PC-3 (cell line): Measurements from ENCODE around the gene TSPAN17. TPM values are rescaled to one million over a fixed set of nuclear protein-coding genes. Genes with fewer than 3 reads are reported as not detected.

ENCODE experiments used
- ATAC-seq: fragments of 200-7000 bp; cut with Tn5 transposase; 2 replicates; pipeline ENCODE4 v1.9.1; 2020; ENCODE audit warnings: mild to moderate bottlenecking, moderate library complexity
- BruUV-seq: library from RNA; stranded (reverse); fragments of 400-500 nt; replicated peaks from 2 replicates; lab custom pipeline; 2021; lab: Mats Ljungman, UMichigan
- CTCF ChIA-PET: fragments of 300-600 bp; sonication (Branson Sonifier 250); formaldehyde crosslinking; loops from one replicate; lab custom pipeline; 2022; ENCODE audit warnings: antibody characterized with exemption; lab: Charles Lee
- POLR2A ChIA-PET: fragments of 300-600 bp; sonication (Branson Sonifier 250); formaldehyde crosslinking; loops from one replicate; lab custom pipeline; 2022; ENCODE audit warnings: antibody characterized with exemption; ENCODE audit not compliant: unreplicated experiment; lab: Charles Lee
- DNase-seq: peaks from one replicate; pipeline ENCODE4 v3.0.0-alpha.2; 2015
- H2AFZ ChIP-seq: fragments of 300-600 bp; sonication (generic); 2 replicates; pipeline ENCODE4 v1.6.0; 2016; ENCODE audit warnings: antibody characterized with exemption, low read length
- H3F3A ChIP-seq: fragments of 300-600 bp; sonication (generic); one replicate; pipeline ENCODE4 v1.6.0; 2017; ENCODE audit warnings: antibody characterized with exemption, low read length, control low read depth, mild to moderate bottlenecking; ENCODE audit not compliant: unreplicated experiment
- H3K27ac ChIP-seq: fragments of 300-600 bp; sonication (generic); 2 replicates; pipeline ENCODE4 v1.5.1; 2016; ENCODE audit warnings: mild to moderate bottlenecking, low read length
- H3K27me3 ChIP-seq: fragments of 300-600 bp; sonication (generic); 2 replicates; pipeline ENCODE4 v1.6.1; 2016; ENCODE audit warnings: low read length, mixed read lengths
- H3K36me3 ChIP-seq: fragments of 300-600 bp; sonication (generic); 2 replicates; pipeline ENCODE4 v1.6.1; 2016; ENCODE audit warnings: low read depth, mixed run types, low read length, mixed read lengths
- H3K4me1 ChIP-seq: fragments of 300-600 bp; sonication (generic); 2 replicates; pipeline ENCODE4 v1.5.1; 2016; ENCODE audit warnings: low read length; ENCODE audit not compliant: insufficient read depth
- H3K4me2 ChIP-seq: fragments of 300-600 bp; sonication (generic); 2 replicates; pipeline ENCODE4 v1.6.0; 2016; ENCODE audit warnings: low read length
- H3K4me3 ChIP-seq: fragments of 300-600 bp; sonication (generic); 2 replicates; pipeline ENCODE4 v1.5.1; 2016; ENCODE audit warnings: mild to moderate bottlenecking, low read length, mixed read lengths
- H3K79me2 ChIP-seq: fragments of 300-600 bp; sonication (generic); 2 replicates; pipeline ENCODE4 v1.6.1; 2017; ENCODE audit warnings: low read length, mixed read lengths
- H3K9ac ChIP-seq: fragments of 300-600 bp; sonication (generic); 2 replicates; pipeline ENCODE4 v1.6.0; 2016; ENCODE audit warnings: mild to moderate bottlenecking, low read length
- H3K9me2 ChIP-seq: fragments of 300-600 bp; sonication (generic); replicated peaks from 2 replicates; pipeline ENCODE4 v1.6.1; 2016; ENCODE audit warnings: mixed run types, low read length, mixed read lengths
- H3K9me3 ChIP-seq: fragments of 300-600 bp; sonication (generic); 2 replicates; pipeline ENCODE4 v1.6.1; 2016; ENCODE audit warnings: low read length, mixed read lengths
- H4K20me1 ChIP-seq: fragments of 300-600 bp; sonication (generic); 2 replicates; pipeline ENCODE4 v1.6.1; 2016; ENCODE audit warnings: low read length, mixed read lengths
- CTCF ChIP-seq: fragments of 300-600 bp; sonication (generic); conservative IDR thresholded peaks from 2 replicates; pipeline ENCODE4 v1.5.1; 2017; ENCODE audit warnings: antibody characterized with exemption, low read depth, mild to moderate bottlenecking, low read length
- EZH2 ChIP-seq: fragments of 300-600 bp; sonication (generic); IDR thresholded peaks from one replicate; pipeline ENCODE4 v1.6.1; 2017; ENCODE audit warnings: antibody characterized with exemption, mild to moderate bottlenecking, low read length; ENCODE audit not compliant: unreplicated experiment
- EZH2phosphoT487 ChIP-seq: fragments of 300-600 bp; sonication (generic); IDR thresholded peaks from 2 replicates; pipeline ENCODE4 v1.6.1; 2018; ENCODE audit warnings: mild to moderate bottlenecking, antibody characterized with exemption, low read length, borderline replicate concordance
- intact Hi-C: fragments of 100-400 bp; cut with micrococcal nuclease; formaldehyde crosslinking; loops from 2 replicates; pipeline ENCODE4 v1.9.0; 2023
- total RNA-seq: library from RNA; depleted of rRNA; stranded (reverse); fragments of >200 nt; gene quantifications from 2 replicates; pipeline ENCODE4 v1.2.3, GENCODE V29; 2014

Gene TSPAN17
- total RNA-seq, 1 experiment from 2014 or later, result 47.3 TPM

- Histone ChIP-seq H3K4me3 (no peak overlapping the region), H4K20me1 (peaks cover 9% of the 10 kb centered on the region; the same call in 1 of the 2 replicates), H2AFZ (no peak overlapping the region), H3K9me3 (no peaks in the 10 kb centered on the region), H3K4me1 (peaks cover 12% of the 10 kb centered on the region), H3K79me2 (no peaks in the 10 kb centered on the region), H3F3A (peaks cover 5% of the 10 kb centered on the region), H3K9me2 (no peaks in the 10 kb centered on the region), H3K9ac (no peak overlapping the region), H3K36me3 (no peaks in the 10 kb centered on the region; the same call in 1 of the 2 replicates), H3K27me3 (no peaks in the 10 kb centered on the region), H3K27ac (no peak overlapping the region), H3K4me2 (no peak overlapping the region)
- ChIA-PET POLR2A (no interaction called here), CTCF (no interaction called here)
- DNase-seq, result no peak
- TF ChIP-seq CTCF (no peak), EZH2 (no peak), EZH2phosphoT487 (no peak)
- intact Hi-C loops, result loop anchor here (5.0 kb wide), 1 partner anchor 456 kb away; no protein-coding TSS in a partner anchor
- no peak for ATAC-seq
- no TSS peak for BruUV-seq
Measured at GRCh38 chr5:176656467-176656990, 9.2 kb downstream of the TSPAN17 start.

GRCh38 chr5:176658007-176658599 is 10.8 kb downstream of the TSPAN17 start:
- TSS peak; percentile 36 for BruUV-seq
- Histone ChIP-seq H3K4me2 (no peak overlapping the region), H3K9me3 (no peaks in the 10 kb centered on the region), H3K9me2 (no peaks in the 10 kb centered on the region), H4K20me1 (peaks cover 1% of the 10 kb centered on the region; the same call in 1 of the 2 replicates), H3K4me1 (peaks cover 7% of the 10 kb centered on the region), H3K9ac (no peak overlapping the region), H2AFZ (no peak overlapping the region), H3K4me3 (no peak overlapping the region), H3F3A (peaks cover 2% of the 10 kb centered on the region), H3K36me3 (no peaks in the 10 kb centered on the region), H3K27me3 (no peaks in the 10 kb centered on the region), H3K27ac (no peak overlapping the region), H3K79me2 (no peaks in the 10 kb centered on the region)
- TF ChIP-seq CTCF (peak; percentile 86), EZH2 (no peak), EZH2phosphoT487 (no peak)
- ATAC-seq (peak; percentile 58), DNase-seq (peak; percentile 68)
- POLR2A ChIA-PET, result no interaction called here
- intact Hi-C loops, result loop anchor here (5.0 kb wide), 1 partner anchor 454 kb away; no protein-coding TSS in a partner anchor
- CTCF ChIA-PET, result interaction anchor here (0.7 kb wide), 1 partner anchor 931 kb away, joined by 3 read pairs; no protein-coding TSS in a partner anchor
